Measurements from ENCODE around the gene FBXL2.

Gene FBXL2, protein sequence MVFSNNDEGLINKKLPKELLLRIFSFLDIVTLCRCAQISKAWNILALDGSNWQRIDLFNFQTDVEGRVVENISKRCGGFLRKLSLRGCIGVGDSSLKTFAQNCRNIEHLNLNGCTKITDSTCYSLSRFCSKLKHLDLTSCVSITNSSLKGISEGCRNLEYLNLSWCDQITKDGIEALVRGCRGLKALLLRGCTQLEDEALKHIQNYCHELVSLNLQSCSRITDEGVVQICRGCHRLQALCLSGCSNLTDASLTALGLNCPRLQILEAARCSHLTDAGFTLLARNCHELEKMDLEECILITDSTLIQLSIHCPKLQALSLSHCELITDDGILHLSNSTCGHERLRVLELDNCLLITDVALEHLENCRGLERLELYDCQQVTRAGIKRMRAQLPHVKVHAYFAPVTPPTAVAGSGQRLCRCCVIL

GRCh38 chr3:33277193-33277882, at the start of gene FBXL2:
TSS of gene FBXL2 (plus strand) at chr3:33277442. CDS start at chr3:33277513, 71 bp downstream.
- no peak for DNase-seq (ENCODE audit: low spot score)

DNA sequence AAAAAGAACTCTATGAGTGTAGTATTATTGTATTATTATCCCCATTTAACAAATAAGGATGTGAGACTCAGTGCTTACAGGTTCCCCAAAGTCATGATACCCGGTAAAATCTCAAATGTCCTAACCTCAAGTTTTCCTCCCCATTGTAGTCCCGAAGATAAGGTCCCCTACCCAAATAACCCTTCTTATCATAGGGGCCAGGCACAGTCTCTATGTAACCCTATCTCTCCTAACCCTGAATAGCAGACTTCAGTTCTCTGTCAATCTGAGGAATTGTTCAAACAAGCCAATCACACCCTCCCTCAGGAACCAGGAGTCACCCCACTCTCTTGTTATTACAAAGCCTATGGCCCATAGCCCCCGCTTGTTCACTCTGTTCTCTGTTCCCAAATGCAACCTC, 48.2 kb upstream of the FBXL2 start:
- DNase-seq (ENCODE audit: low spot score), result no peak

DNA sequence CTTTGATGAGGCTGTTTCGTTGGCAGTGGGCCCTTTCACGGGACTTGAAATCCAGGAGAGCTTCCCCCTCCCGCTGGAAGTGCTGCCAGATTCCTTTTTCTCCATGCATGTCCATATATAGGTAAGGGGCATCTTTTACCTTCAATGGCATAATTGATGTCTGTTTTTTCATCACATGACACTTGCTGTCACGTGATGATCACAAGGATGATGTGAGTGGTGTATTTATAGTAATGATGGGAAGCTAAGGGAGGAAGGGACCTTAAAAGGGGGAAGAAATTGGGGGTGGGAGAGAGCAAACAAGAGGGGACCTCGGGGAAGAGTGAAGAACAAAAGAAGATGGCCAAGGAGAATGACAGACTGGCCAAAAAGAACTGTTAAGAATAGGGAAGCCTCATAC, 47.3 kb upstream of the FBXL2 start:
- DNase-seq (ENCODE audit: low spot score), result no peak

- DNase-seq (ENCODE audit: low spot score), result no peak
Observed at GRCh38 chr3:33231756-33232465, 45.3 kb upstream of the FBXL2 start.

- no peak for DNase-seq (ENCODE audit: low spot score)
Observed at GRCh38 chr3:33233884-33234283, 43.4 kb upstream of the FBXL2 start.

- no peak for DNase-seq (ENCODE audit: low spot score)
Observed at GRCh38 chr3:33236005-33236404, 41.2 kb upstream of the FBXL2 start.

GRCh38 chr3:33237439-33237838, 39.8 kb upstream of the FBXL2 start:
- DNase-seq (ENCODE audit: low spot score), result no peak

DNA sequence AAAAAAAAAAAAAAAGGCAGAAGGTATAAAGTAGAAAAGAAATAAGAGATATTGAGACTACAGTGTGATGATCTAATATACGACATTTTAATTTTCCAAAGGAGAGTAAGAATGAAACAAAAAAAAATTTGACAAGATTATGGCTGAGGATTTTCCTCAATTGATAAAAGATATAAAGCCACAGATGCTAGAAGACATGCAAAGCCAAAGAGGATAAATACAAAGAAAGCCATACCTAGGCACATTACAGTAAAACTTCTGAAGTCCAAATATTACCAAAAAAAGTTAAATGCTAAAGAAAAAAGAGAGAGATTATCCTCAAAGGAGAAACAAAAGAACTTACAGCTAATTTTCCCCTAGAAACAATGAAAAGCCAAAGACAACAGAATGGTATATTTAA, 38.3 kb upstream of the FBXL2 start:
- DNase-seq (ENCODE audit: low spot score), result no peak

- DNase-seq (ENCODE audit: low spot score), result no peak
Observed at GRCh38 chr3:33240261-33240660, 37.0 kb upstream of the FBXL2 start.

DNA sequence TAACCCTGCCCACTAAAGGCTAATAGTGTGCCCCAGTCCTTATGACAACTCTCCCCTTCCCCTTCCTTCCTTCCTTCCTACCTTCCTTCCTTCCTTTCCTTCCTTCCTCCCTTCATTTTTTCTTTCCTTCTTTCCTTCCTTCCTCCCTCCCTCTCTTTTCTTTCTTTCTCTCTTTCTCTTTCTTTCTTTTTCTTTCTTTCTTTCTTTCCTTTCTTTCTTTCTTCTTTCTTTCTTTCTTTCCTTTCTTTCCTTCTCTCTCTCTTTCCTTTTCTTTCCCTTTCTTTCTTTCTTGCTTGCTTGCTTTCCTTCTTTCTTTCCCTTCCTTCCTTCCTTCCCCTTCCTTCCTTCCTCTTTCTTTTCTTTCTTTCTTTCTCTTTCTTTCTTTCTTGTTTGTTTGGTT, 30.5 kb upstream of the FBXL2 start:
- DNase-seq (ENCODE audit: low spot score), result no peak

DNA sequence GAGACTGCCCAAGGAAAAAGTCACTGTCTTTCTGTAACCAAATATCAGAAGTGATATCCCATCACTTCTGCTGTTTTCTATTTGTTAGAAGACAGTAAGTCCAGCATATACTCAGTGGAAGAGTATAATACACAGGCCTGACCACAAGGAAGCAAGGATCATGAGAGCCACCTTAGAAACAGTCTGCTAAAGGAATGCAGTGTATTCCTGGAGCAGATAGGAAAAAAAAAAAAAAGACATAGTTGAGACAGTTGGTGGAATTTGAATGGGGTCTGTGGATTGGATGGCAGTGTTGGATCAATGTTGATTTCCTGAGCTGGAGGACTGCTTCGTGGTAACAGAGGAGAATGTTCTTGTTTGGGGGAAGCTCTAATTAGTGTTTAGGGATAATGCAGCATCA, 26.5 kb upstream of the FBXL2 start:
- no peak for DNase-seq (ENCODE audit: low spot score)

DNA sequence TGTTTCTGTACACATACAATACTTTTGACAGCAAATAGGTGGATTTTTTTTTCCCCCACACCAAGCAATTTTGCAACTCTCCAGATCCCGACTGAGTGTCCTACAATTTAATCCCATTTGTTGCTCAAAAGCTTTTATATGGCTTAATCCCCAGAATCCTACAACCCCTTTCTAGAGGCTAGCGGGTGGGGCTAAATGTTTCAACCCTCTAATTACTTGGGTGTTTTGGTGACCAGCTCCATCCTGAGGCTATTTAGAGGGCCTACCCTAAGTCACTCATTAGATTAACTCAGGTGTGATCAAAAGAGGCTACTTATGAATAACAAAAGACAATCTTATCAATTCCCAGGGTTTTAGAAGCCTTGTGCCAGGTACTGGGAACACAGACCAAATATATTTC, 21.0 kb upstream of the FBXL2 start:
- DNase-seq (ENCODE audit: low spot score), result no peak

GRCh38 chr3:33260104-33260503, 17.1 kb upstream of the FBXL2 start:
- no peak for DNase-seq (ENCODE audit: low spot score)

DNA sequence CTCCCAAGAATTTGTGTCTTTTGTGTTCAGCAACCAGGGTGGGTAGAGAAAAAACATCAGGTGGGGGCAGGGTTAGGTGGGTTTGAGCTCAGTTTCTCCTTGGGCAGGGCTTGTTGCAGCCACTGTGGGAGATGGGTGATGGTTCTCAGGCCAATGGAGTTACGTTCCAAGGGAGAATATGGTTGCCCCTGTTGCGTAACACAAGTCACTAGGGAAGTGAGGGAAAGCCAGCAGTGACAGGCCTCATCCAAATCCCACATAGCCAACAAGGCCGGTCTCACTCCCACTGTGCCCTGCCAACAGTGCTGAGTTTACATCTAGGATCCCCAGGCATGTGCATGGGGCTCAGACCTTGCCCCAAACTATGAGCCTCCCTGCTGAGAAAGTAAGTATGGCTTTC, 7.9 kb upstream of the FBXL2 start:
- no peak for DNase-seq (ENCODE audit: low spot score)

DNA sequence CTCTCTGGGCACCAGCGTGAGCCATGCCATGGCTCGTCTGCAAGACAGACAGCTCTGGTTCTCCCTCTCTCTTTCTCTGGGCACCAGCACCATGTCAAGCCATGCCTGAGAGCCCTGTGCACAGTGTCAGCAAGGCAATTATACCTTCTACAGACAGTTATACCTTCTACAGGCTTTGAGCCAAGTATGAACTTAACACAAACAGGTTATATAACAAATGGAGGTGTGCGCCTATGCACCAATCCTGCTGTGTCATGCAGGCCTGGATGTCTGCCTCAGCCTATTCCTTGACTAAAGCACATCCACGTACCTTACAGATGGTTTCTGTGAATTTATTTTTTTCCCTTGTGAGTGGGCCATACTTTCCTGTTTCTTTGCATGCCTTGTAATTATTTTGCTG, 5.9 kb upstream of the FBXL2 start:
- DNase-seq (ENCODE audit: low spot score), result no peak

DNA sequence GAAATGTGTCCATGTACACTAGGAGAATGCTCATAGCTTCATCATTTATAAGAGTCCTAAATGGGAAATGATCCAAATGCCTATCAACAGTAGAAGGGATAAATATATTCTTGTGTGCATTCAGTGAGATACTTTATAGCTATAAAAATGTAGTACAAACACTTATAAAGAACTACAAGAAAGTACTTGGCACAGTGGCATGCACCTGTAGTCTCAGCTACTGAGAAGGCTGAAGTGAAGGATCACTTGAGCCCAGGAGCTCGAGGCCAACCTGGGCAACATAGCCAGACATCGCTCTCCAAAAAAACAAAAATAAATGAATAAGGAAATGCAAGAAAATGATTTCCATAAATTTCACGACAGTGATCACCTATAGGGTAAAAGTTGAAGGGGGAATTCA, 3.6 kb upstream of the FBXL2 start:
- DNase-seq (ENCODE audit: low spot score), result no peak

- no peak for DNase-seq (ENCODE audit: low spot score)
Observed at GRCh38 chr3:33278163-33278562, 921 bp downstream of the FBXL2 start.

- DNase-seq (ENCODE audit: low spot score), result no peak
Observed at GRCh38 chr3:33287672-33288282, 10.5 kb downstream of the FBXL2 start.

DNA sequence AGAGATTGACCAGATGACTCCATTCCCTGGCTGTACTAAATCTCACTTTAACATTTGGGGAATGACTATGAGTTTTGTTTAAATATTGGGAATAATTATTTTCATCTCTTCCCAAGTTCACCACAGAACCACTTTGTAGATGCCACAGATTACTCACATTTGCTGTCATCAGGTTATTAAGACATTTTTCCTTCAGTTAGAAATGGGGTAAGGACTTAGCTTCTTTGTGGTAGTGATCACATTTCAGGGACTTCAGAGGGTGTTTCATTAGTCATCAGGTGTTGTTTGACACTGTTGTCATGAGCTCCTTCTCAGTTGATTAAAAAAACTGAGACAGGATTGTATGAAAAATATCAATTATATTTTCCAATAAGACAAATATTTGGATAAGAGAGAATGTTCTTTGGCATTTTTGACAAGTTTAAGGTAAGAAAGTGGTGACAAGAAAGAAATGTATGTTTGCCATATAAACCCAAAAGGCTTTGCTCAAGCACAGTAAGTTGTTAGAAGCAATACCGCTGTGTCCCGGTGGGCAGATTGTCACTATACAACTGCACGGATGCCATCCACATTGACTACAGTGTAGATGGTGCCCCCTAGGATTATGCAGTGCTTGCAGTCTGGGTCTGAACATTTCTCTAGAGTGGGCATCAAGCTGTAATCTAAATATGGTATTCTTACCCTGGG, 22.3 kb downstream of the FBXL2 start:
- DNase-seq (ENCODE audit: low spot score), result no peak

- no peak for DNase-seq (ENCODE audit: low spot score)
Observed at GRCh38 chr3:33312361-33312760, 35.1 kb downstream of the FBXL2 start.

GRCh38 chr3:33313331-33313730, 36.1 kb downstream of the FBXL2 start:
- no peak for DNase-seq (ENCODE audit: low spot score)

DNA sequence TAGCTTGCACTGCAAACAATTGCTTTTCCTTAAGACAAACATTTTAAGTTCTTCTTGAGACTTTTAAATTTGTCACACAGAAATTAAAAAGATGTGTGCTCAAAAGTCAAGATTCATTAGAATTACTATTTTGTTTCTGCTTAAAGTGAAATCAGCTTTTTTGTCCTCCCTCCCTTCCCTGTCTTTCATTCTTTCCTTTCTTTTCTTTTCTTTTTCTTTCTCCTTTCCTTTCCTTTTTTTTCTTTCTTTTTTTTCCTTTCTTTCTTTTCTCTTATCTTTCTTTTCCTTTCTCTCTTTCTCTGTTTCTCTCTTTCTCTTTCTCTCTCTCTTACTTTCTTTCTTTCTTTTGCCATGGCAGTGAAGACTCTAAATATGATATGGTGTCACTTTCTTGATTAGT, 37.8 kb downstream of the FBXL2 start:
- no peak for DNase-seq (ENCODE audit: low spot score)
